CD8-positive, alpha-beta memory T cell (primary cell): ENCODE results near the gene PAPOLG. TPM values are rescaled to one million over a fixed set of nuclear protein-coding genes. Genes with fewer than 3 reads are reported as not detected.
A peak's percentile ranks its signal among the peaks of the same experiment; 100 is the strongest.
"Not testable (repeated sequence)": the region's sequence is repeated elsewhere in the genome, so short reads cannot be mapped to it uniquely, and the experiment has no call there.

Source experiments
- CTCF ChIA-PET: fragments of 350-600 bp; sonication (Branson Sonifier 250); formaldehyde crosslinking; loops from one replicate; lab custom pipeline; 2021; ENCODE audit warnings: antibody characterized with exemption; lab: Charles Lee
- POLR2A ChIA-PET: fragments of 350-600 bp; sonication (Branson Sonifier 250); formaldehyde crosslinking; loops from one replicate; lab custom pipeline; 2021; ENCODE audit warnings: antibody characterized with exemption; lab: Charles Lee
- DNase-seq, 5 donors: peaks; one replicate each; pipeline versions ENCODE4 v3.0.0 to v3.0.0-alpha.2; 2020 to 2022; ENCODE audit warnings: mixed read lengths in 1 of 5
- H3K27ac ChIP-seq: one replicate; pipeline ENCODE4 v1.7.0; 2013; ENCODE audit warnings: low read depth, mild to moderate bottlenecking, low read length, moderate library complexity
- H3K27me3 ChIP-seq: 2 replicates; pipeline ENCODE4 v1.7.0; 2013; ENCODE audit warnings: low read length, mild to moderate bottlenecking; ENCODE audit not compliant: insufficient read depth, poor library complexity, severe bottlenecking
- H3K36me3 ChIP-seq: 2 replicates; pipeline ENCODE4 v1.7.0; 2013; ENCODE audit warnings: mild to moderate bottlenecking, low read length, moderate library complexity; ENCODE audit not compliant: insufficient read depth
- H3K4me1 ChIP-seq: 2 replicates; pipeline ENCODE4 v1.7.0; 2013; ENCODE audit warnings: mild to moderate bottlenecking, low read length, moderate library complexity; ENCODE audit not compliant: insufficient read depth
- H3K4me3 ChIP-seq: 2 replicates; pipeline ENCODE4 v1.7.0; 2013; ENCODE audit warnings: mild to moderate bottlenecking, low read length
- H3K9me3 ChIP-seq: 2 replicates; pipeline ENCODE4 v1.7.0; 2013; ENCODE audit warnings: mild to moderate bottlenecking, low read length
- H3K27ac Mint-ChIP-seq, 8 donors: one replicate each; pipeline ENCODE4 v1.8.0; 2020 to 2021; ENCODE audit warnings: mixed read lengths in 8 of 8, mild to moderate bottlenecking in 6 of 8, inconsistent platforms in 3 of 8, moderate library complexity in 3 of 8
- H3K27me3 Mint-ChIP-seq, 2 donors: one replicate each; pipeline ENCODE4 v1.8.0; 2020 to 2021; ENCODE audit warnings: mixed read lengths in 2 of 2, mild to moderate bottlenecking in 1 of 2, moderate library complexity in 1 of 2
- H3K36me3 Mint-ChIP-seq, 3 donors: one replicate each; pipeline ENCODE4 v1.8.0; 2020 to 2021; ENCODE audit warnings: mixed read lengths in 3 of 3, inconsistent platforms in 1 of 3, mild to moderate bottlenecking in 1 of 3
- H3K4me1 Mint-ChIP-seq, 3 donors: one replicate each; pipeline ENCODE4 v1.8.0; 2020 to 2021; ENCODE audit warnings: mixed read lengths in 3 of 3, inconsistent platforms in 1 of 3, mild to moderate bottlenecking in 1 of 3
- H3K4me3 Mint-ChIP-seq, 7 donors: one replicate each; pipeline ENCODE4 v1.8.0; 2020 to 2021; ENCODE audit warnings: mixed read lengths in 7 of 7, mild to moderate bottlenecking in 6 of 7, moderate library complexity in 4 of 7, inconsistent platforms in 2 of 7
- H3K9me3 Mint-ChIP-seq, 5 donors: one replicate each; pipeline ENCODE4 v1.8.0; 2020 to 2022; ENCODE audit warnings: mixed read lengths in 5 of 5, mild to moderate bottlenecking in 3 of 5, moderate library complexity in 2 of 5, inconsistent platforms in 1 of 5
- polyA plus RNA-seq: library from polyadenylated mRNA; unstranded; fragments of 300-500 nt; fragmentation: Illumina TruSeq; gene quantifications from one replicate; pipeline ENCODE4 v1.2.3, GENCODE V29; 2021
- total RNA-seq, 2 experiments: library from RNA; stranded (reverse); gene quantifications; one replicate each; pipeline ENCODE4 v1.2.3, GENCODE V29; 2021

Gene PAPOLG
- total and polyA plus RNA-seq, 3 experiments from 2014 or later, result 15.0 to 18.9 (median 16.8) TPM

DNA sequence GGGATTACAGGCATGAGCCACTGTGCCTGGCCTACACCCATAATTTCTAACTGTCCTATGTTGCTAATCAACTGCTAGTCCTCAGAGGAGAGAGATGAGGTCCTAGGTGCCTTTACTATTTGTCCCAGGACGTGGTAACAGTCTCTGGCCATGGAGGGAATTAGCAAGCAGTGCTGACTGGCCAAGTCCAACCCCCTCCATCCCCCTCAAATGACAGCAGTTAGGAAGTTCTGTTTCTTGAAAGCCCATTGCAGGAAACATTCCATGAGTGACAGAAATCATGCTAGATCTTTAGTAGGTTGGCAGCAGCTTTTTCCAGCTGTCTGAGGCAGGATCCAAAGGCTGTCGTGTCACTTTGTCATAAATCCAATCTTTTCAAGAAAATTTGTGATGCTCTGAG is 69.6 kb downstream of the PAPOLG start:
- H3K9me3 ChIP-seq, result no peaks in the 10 kb centered on the region
- no peak for DNase-seq
- CTCF ChIA-PET, result no interaction called here
- H3K27ac Mint-ChIP-seq, result peak overlapping the region in 2 of 8 donors; percentile 47 to 68
- no peaks in the 10 kb centered on the region for H3K4me1 ChIP-seq
- H3K9me3 Mint-ChIP-seq, result no peaks in the 10 kb centered on the region
- no peaks in the 10 kb centered on the region for H3K27me3 ChIP-seq
- peaks cover 0 to 7% (median 2%) of the 10 kb centered on the region in 3 donors for H3K36me3 Mint-ChIP-seq
- H3K27me3 Mint-ChIP-seq, result peaks cover 4 to 12% of the 10 kb centered on the region in 2 donors
- POLR2A ChIA-PET, result no interaction called here
- H3K4me3 Mint-ChIP-seq, result no peak overlapping the region
- no peak overlapping the region for H3K27ac ChIP-seq
- H3K4me1 Mint-ChIP-seq, result peaks cover 14 to 17% (median 14%) of the 10 kb centered on the region in 3 donors
- H3K4me3 ChIP-seq, result no peak overlapping the region
- H3K36me3 ChIP-seq, result no peaks in the 10 kb centered on the region

DNA sequence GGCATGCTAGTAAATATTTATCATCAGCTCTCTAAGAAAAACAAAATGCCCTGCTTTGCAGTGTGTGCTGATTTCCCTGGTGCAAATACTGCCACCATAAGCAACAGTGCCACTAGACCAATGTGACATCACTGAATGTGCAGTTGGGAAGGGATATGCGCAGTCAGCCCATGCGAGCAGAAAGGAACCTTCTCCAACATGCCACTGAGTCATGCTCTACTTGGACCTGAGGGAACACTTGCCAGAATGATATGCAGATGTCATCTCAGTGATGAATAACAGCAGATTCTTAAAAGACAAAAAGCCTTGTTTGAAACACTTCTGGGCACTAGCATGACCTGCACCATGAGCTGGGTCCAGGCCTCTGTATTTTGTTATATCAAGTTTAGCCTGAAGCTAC is 70.0 kb downstream of the PAPOLG start:
- ChIA-PET POLR2A (no interaction called here), CTCF (no interaction called here)
- Mint-ChIP-seq H3K9me3 (no peaks in the 10 kb centered on the region), H3K27ac (no peak overlapping the region), H3K4me1 (peaks cover 10 to 12% (median 10%) of the 10 kb centered on the region in 3 donors), H3K27me3 (peaks cover 7 to 14% of the 10 kb centered on the region in 2 donors), H3K36me3 (peaks cover 0 to 8% (median 2%) of the 10 kb centered on the region in 3 donors), H3K4me3 (no peak overlapping the region)
- H3K36me3 ChIP-seq, result no peaks in the 10 kb centered on the region
- no peaks in the 10 kb centered on the region for H3K27me3 ChIP-seq
- no peak overlapping the region for H3K27ac ChIP-seq
- H3K9me3 ChIP-seq, result no peaks in the 10 kb centered on the region
- DNase-seq, result no peak
- H3K4me3 ChIP-seq, result no peak overlapping the region
- no peaks in the 10 kb centered on the region for H3K4me1 ChIP-seq

DNA sequence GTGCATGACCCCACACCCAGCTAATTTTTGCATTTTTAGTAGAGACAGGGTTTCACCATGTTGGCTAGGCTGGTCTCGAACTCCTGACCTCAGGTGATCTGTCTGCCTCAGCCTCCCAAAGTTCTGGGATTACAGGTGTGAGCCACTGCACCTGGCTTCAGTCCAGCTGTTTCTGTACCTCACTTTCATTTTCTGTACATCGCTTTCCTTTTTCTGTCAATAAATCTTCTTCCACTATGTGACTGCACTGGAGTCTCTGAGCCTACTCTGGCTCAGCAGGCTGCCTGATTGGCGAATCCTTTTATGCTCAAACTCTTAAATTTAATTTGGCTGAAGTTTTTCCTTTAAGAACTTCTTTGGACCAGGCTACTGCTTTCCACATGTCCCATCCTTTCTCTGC is 70.8 kb downstream of the PAPOLG start:
- H3K4me3 ChIP-seq, H3K4me3 Mint-ChIP-seq, H3K4me1 ChIP-seq, H3K9me3 ChIP-seq, DNase-seq, POLR2A ChIA-PET, H3K27me3 ChIP-seq, H3K36me3 ChIP-seq, H3K36me3 Mint-ChIP-seq, H3K27ac ChIP-seq, H3K9me3 Mint-ChIP-seq, H3K4me1 Mint-ChIP-seq: not testable (repeated sequence)
- Mint-ChIP-seq H3K27ac (peak overlapping the region in 5 of 8 donors; percentile 7 to 84 (median 68)), H3K27me3 (peaks cover 8 to 14% of the 10 kb centered on the region in 2 donors)
- CTCF ChIA-PET, result interaction anchor here (2.0 kb wide), 1 partner anchor 12 kb away, joined by 5 read pairs; no protein-coding TSS in a partner anchor

DNA sequence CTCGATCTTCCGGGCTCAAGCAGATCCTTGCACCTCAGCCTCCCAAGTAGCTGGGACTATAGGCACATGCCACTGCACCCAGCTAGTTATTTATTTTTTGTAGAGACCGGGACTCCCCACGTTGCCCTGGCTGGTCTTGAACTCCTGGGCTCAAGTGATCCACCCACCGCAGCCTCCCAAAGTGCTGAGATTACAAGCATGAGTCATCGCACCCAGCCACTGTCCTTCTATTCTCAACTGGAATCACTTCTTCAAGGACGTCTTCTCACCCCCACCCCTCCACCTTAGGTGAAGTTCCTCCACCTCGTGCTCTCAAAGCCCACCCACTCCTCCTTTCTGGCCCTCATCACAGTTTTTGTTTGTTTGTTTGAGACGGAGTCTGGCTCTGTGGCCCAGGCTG is 71.3 kb downstream of the PAPOLG start:
- DNase-seq, result no peak
- Mint-ChIP-seq H3K9me3 (no peaks in the 10 kb centered on the region), H3K27ac (peak overlapping the region in 4 of 8 donors; percentile 64 to 84 (median 67)), H3K4me3 (no peak overlapping the region), H3K27me3 (peaks cover 8 to 14% of the 10 kb centered on the region in 2 donors), H3K36me3 (peaks cover 0 to 8% (median 2%) of the 10 kb centered on the region in 3 donors), H3K4me1 (peaks cover 0 to 3% (median 2%) of the 10 kb centered on the region in 3 donors)
- ChIA-PET POLR2A (no interaction called here), CTCF (interaction anchor here (2.0 kb wide), 1 partner anchor 12 kb away, joined by 5 read pairs; no protein-coding TSS in a partner anchor)
- Histone ChIP-seq H3K36me3 (no peaks in the 10 kb centered on the region), H3K27ac (no peak overlapping the region), H3K4me1 (no peaks in the 10 kb centered on the region), H3K9me3 (no peaks in the 10 kb centered on the region), H3K27me3 (no peaks in the 10 kb centered on the region), H3K4me3 (no peak overlapping the region)

DNA sequence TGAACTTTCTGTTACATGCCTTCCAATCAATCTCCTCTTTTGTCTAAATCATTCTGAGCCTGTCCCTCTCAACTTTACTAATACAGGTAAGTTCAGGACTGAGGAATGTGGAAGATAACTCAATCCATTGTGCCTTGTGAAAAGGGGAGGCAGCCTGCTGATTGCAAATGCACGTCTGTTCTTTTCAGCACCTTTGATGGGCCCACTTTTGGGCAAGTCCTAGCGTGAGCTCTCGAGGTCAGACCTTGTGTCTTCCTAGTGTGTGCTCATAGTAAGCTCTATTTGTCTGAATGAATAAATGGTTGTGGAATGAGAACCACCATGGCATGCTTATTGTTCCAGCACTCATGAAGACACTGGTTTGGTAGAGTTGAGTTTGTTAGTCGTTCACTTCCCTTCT is 74.9 kb downstream of the PAPOLG start:
- ChIA-PET CTCF (no interaction called here), POLR2A (no interaction called here)
- H3K27me3 Mint-ChIP-seq, result peaks cover 8 to 29% of the 10 kb centered on the region in 2 donors
- peaks cover 0 to 8% (median 0%) of the 10 kb centered on the region in 3 donors for H3K36me3 Mint-ChIP-seq
- Histone ChIP-seq H3K9me3 (no peaks in the 10 kb centered on the region), H3K27me3 (peaks cover 4% of the 10 kb centered on the region), H3K27ac (no peak overlapping the region), H3K36me3 (no peaks in the 10 kb centered on the region), H3K4me3 (no peak overlapping the region), H3K4me1 (no peaks in the 10 kb centered on the region)
- H3K9me3 Mint-ChIP-seq, result no peaks in the 10 kb centered on the region
- peaks cover 0 to 3% (median 2%) of the 10 kb centered on the region in 3 donors for H3K4me1 Mint-ChIP-seq
- no peak overlapping the region for H3K4me3 Mint-ChIP-seq
- DNase-seq, result no peak
- peak overlapping the region in 1 of 8 donors; percentile 7 for H3K27ac Mint-ChIP-seq

DNA sequence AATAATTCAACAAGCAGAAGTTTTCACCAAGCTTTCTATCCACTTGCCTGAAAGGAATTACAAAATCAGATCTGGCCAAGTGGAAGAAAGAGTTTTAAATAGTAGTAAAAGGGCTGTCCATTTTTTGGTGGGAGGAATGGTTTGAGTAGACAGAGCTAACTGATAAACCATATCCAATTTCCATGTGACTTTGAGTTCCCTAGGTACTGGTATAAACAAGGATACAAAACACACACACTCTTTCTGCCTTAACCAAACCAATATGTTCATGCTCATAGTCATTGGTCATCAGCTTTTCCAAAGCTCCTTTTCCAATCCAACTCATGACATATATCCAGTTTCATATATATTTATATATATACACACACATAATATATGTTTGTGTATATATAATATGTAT is 75.9 kb downstream of the PAPOLG start:
- Mint-ChIP-seq H3K27me3 (peaks cover 8 to 36% of the 10 kb centered on the region in 2 donors), H3K36me3 (peaks cover 0 to 8% (median 0%) of the 10 kb centered on the region in 3 donors), H3K4me3 (no peak overlapping the region), H3K27ac (no peak overlapping the region), H3K4me1 (peaks cover 0 to 3% (median 0%) of the 10 kb centered on the region in 3 donors), H3K9me3 (no peaks in the 10 kb centered on the region)
- no peak for DNase-seq
- Histone ChIP-seq H3K4me1 (no peaks in the 10 kb centered on the region), H3K27ac (no peak overlapping the region), H3K36me3 (no peaks in the 10 kb centered on the region), H3K27me3 (peaks cover 4% of the 10 kb centered on the region), H3K9me3 (no peaks in the 10 kb centered on the region), H3K4me3 (no peak overlapping the region)
- ChIA-PET CTCF (interaction anchor here (1.1 kb wide), 1 partner anchor 167 kb away, joined by 3 read pairs; no protein-coding TSS in a partner anchor), POLR2A (no interaction called here)

DNA sequence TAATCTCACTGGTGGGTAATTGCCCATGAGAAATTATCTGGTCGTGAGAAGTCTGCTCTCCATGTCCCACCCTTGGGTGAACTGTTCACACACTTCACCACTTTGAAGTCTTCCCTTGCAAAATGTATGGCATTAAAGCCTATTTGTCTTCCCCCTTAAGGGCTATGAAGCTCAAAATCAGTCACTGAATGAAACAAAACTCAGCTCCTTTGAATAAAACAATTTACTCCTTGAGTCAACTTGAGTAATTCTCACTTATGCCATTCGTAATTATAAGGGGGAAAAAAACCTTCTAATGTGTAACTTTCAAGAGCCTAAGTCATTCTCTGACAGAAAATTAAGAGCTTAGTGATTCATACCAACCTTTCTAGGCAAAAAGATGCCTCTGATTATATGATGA is 76.6 kb downstream of the PAPOLG start:
- CTCF ChIA-PET, result interaction anchor here (1.1 kb wide), 1 partner anchor 167 kb away, joined by 3 read pairs; no protein-coding TSS in a partner anchor

DNA sequence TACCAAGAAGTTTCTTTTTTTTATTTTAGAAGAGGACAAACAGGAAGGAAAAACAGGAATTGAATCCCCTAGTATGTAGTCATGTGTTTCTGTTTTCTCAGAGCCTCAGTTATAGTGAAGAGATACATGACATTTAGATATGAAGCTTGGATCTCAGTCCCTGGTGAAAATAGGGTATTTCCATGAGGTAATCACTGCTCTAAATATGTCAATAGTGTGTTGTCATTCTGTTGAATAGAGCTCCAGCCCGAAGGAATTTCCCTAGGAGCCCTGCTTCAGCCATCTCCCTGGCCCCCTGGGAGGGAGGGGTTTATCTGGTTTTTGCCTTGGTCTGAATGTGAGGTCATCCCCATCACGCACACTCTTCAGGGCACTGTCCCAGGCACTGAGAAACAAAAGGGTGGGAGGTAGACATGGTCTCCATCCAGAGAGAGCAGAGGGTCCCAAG is 78.2 kb downstream of the PAPOLG start:
- H3K36me3 Mint-ChIP-seq, result peaks cover 0 to 8% (median 0%) of the 10 kb centered on the region in 3 donors
- peaks cover 8 to 36% of the 10 kb centered on the region in 2 donors for H3K27me3 Mint-ChIP-seq
- Histone ChIP-seq H3K4me3 (no peak overlapping the region), H3K4me1 (no peaks in the 10 kb centered on the region), H3K27me3 (peaks cover 4% of the 10 kb centered on the region), H3K27ac (no peak overlapping the region), H3K36me3 (no peaks in the 10 kb centered on the region), H3K9me3 (no peaks in the 10 kb centered on the region)
- POLR2A ChIA-PET, result no interaction called here
- DNase-seq, result no peak
- no peaks in the 10 kb centered on the region for H3K4me1 Mint-ChIP-seq
- no peak overlapping the region for H3K4me3 Mint-ChIP-seq
- no peaks in the 10 kb centered on the region for H3K9me3 Mint-ChIP-seq
- CTCF ChIA-PET, result no interaction called here
- H3K27ac Mint-ChIP-seq, result peak overlapping the region in 1 of 8 donors; percentile 39

More for the DNA sequence above, 76.6 kb downstream of the PAPOLG start:
- Histone ChIP-seq H3K4me1 (no peaks in the 10 kb centered on the region), H3K27ac (no peak overlapping the region), H3K27me3 (peaks cover 4% of the 10 kb centered on the region), H3K9me3 (no peaks in the 10 kb centered on the region), H3K36me3 (no peaks in the 10 kb centered on the region), H3K4me3 (no peak overlapping the region)
- H3K27me3 Mint-ChIP-seq, result peaks cover 8 to 36% of the 10 kb centered on the region in 2 donors
- H3K4me3 Mint-ChIP-seq, result no peak overlapping the region
- no peaks in the 10 kb centered on the region for H3K4me1 Mint-ChIP-seq
- H3K9me3 Mint-ChIP-seq, result no peaks in the 10 kb centered on the region
- POLR2A ChIA-PET, result interaction anchor here (0.6 kb wide), 1 partner anchor 52 kb away, joined by 3 read pairs; no protein-coding TSS in a partner anchor
- no peak overlapping the region for H3K27ac Mint-ChIP-seq
- peaks cover 0 to 8% (median 0%) of the 10 kb centered on the region in 3 donors for H3K36me3 Mint-ChIP-seq
- DNase-seq, result no peak
